HG02623 (cell line): ENCODE measurements around the gene SLC30A7.

Experiments used
- ATAC-seq: cut with Tn5 transposase; IDR thresholded peaks from one replicate; pipeline ENCODE4 v1.9.1; 2021; ENCODE audit warnings: moderate library complexity; ENCODE audit not compliant: unreplicated experiment

SLC30A7 gene

GRCh38 chr1:101022294-101022693 lies 126.4 kb downstream of the SLC30A7 start:
- ATAC-seq = no peak

- peak; percentile 25 for ATAC-seq
Observed at GRCh38 chr1:101025283-101025656, 129.4 kb downstream of the SLC30A7 start.

GRCh38 chr1:101025657-101026429 lies 130.0 kb downstream of the SLC30A7 start, which contains the start of gene DPH5:
Gene DPH5, minus strand, starts transcription at chr1:101025784. Its CDS starts 341 bp downstream, at chr1:101025443.
- ATAC-seq = peak; percentile 74

GRCh38 chr1:101026430-101026788 lies 130.5 kb downstream of the SLC30A7 start:
- ATAC-seq = no peak

- ATAC-seq = no peak
Observed at GRCh38 chr1:101027194-101027772, 131.4 kb downstream of the SLC30A7 start.

GRCh38 chr1:101028466-101028865 lies 132.6 kb downstream of the SLC30A7 start:
- ATAC-seq = no peak

- ATAC-seq = no peak
Observed at GRCh38 chr1:101029184-101029583, 133.3 kb downstream of the SLC30A7 start.

GRCh38 chr1:101030881-101031280 lies 135.0 kb downstream of the SLC30A7 start:
- ATAC-seq = no peak
